KMS-11 (cell line): ENCODE data around the gene BCAN.

Experiments used
- H2AFZ ChIP-seq: fragments of 200-600 bp; sonication (generic); 2 replicates; pipeline ENCODE4 v1.6.1; 2016; ENCODE audit warnings: antibody characterized with exemption, mixed run types, low read depth
- H3K27ac ChIP-seq: fragments of 200-600 bp; sonication (generic); 2 replicates; pipeline ENCODE4 v1.6.1; 2016; ENCODE audit warnings: mild to moderate bottlenecking, mixed run types
- H3K27me3 ChIP-seq: fragments of 200-600 bp; sonication (generic); 2 replicates; pipeline ENCODE4 v1.6.1; 2017; ENCODE audit warnings: mild to moderate bottlenecking, low read depth, mixed run types, moderate library complexity; ENCODE audit not compliant: insufficient read depth
- H3K36me3 ChIP-seq: fragments of 200-600 bp; sonication (generic); 2 replicates; pipeline ENCODE4 v1.6.1; 2017; ENCODE audit warnings: mild to moderate bottlenecking, mixed run types; ENCODE audit not compliant: insufficient read depth
- H3K4me1 ChIP-seq: fragments of 200-600 bp; sonication (generic); 2 replicates; pipeline ENCODE4 v1.6.1; 2016; ENCODE audit warnings: mild to moderate bottlenecking, low read depth, mixed run types; ENCODE audit not compliant: poor library complexity, severe bottlenecking
- H3K4me2 ChIP-seq: fragments of 200-600 bp; sonication (generic); 2 replicates; pipeline ENCODE4 v1.7.0; 2016; ENCODE audit warnings: mild to moderate bottlenecking, mixed run types
- H3K4me3 ChIP-seq: fragments of 200-600 bp; sonication (generic); IDR thresholded peaks from 2 replicates; pipeline ENCODE4 v1.6.1; 2017; ENCODE audit warnings: low read depth, low read length, mixed read lengths; ENCODE audit not compliant: insufficient read depth
- H3K79me2 ChIP-seq: fragments of 200-600 bp; sonication (generic); 2 replicates; pipeline ENCODE4 v1.6.1; 2016; ENCODE audit warnings: low read depth, mixed run types; ENCODE audit not compliant: insufficient read depth
- H3K9ac ChIP-seq: fragments of 200-600 bp; sonication (generic); 2 replicates; pipeline ENCODE4 v1.6.1; 2016; ENCODE audit warnings: mild to moderate bottlenecking, mixed run types
- H4K20me1 ChIP-seq: fragments of 200-600 bp; sonication (generic); 2 replicates; pipeline ENCODE4 v1.6.1; 2016; ENCODE audit warnings: mild to moderate bottlenecking, mixed run types; ENCODE audit not compliant: insufficient read depth
- TF ChIP-seq, protein P1 (sequence below): fragments of 200-600 bp; sonication (generic); conservative IDR thresholded peaks from 2 replicates; pipeline ENCODE4 v1.6.1; 2017; ENCODE audit warnings: low read depth, mild to moderate bottlenecking, antibody characterized with exemption, low read length, moderate library complexity, mixed read lengths

BCAN gene

DNA sequence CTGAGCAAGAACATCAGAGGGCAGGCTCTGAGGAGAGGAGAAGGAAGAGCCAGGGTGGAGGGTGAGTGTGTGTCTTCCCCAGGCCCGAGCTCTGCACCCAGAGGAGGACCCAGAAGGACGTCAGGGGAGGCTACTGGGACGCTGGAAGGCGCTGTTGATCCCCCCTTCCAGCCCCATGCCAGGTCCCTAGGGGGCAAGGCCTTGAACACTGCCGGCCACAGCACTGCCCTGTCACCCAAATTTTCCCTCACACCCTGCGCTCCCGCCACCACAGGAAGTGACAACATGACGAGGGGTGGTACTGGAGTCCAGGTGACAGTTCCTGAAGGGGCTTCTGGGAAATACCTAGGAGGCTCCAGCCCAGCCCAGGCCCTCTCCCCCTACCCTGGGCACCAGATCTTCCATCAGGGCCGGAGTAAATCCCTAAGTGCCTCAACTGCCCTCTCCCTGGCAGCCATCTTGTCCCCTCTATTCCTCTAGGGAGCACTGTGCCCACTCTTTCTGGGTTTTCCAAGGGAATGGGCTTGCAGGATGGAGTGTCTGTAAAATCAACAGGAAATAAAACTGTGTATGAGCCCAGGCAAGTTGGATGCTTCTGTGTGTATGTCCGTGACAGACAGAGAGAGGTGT, 17.1 kb downstream of the BCAN start:
- Histone ChIP-seq H3K27me3 (peaks cover 74% of the 10 kb centered on the region), H3K36me3 (no peaks in the 10 kb centered on the region), H3K27ac (no peak overlapping the region), H3K4me2 (peak overlapping the region; percentile 53), H3K9ac (no peak overlapping the region; the same call in 1 of the 2 replicates), H4K20me1 (no peaks in the 10 kb centered on the region), H2AFZ (no peak overlapping the region), H3K79me2 (peaks cover 8% of the 10 kb centered on the region; the same call in 1 of the 2 replicates), H3K4me3 (no peak overlapping the region), H3K4me1 (peaks cover 46% of the 10 kb centered on the region)
- TF ChIP-seq, protein P1, sequence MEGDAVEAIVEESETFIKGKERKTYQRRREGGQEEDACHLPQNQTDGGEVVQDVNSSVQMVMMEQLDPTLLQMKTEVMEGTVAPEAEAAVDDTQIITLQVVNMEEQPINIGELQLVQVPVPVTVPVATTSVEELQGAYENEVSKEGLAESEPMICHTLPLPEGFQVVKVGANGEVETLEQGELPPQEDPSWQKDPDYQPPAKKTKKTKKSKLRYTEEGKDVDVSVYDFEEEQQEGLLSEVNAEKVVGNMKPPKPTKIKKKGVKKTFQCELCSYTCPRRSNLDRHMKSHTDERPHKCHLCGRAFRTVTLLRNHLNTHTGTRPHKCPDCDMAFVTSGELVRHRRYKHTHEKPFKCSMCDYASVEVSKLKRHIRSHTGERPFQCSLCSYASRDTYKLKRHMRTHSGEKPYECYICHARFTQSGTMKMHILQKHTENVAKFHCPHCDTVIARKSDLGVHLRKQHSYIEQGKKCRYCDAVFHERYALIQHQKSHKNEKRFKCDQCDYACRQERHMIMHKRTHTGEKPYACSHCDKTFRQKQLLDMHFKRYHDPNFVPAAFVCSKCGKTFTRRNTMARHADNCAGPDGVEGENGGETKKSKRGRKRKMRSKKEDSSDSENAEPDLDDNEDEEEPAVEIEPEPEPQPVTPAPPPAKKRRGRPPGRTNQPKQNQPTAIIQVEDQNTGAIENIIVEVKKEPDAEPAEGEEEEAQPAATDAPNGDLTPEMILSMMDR = no peak

DNA sequence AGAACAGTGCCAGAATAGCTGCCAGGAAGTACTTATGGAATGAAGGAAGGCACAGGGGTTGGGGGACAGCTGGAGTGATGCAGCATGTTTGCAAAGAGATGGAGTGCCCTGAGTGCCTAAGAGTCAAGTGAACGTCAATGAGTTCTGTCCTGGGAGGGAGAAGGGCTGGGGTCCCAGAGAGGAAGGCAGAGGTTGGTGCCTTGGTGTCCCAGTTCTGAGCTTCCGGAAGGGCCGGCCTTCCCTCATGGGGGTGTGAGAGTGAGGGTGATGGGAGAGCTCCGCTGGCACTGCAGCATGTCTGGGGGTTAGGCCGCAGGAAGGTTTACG, 17.7 kb downstream of the BCAN start:
- TF ChIP-seq, protein P1 = no peak
- peak overlapping the region; percentile 53 for H3K4me2 ChIP-seq
- H3K4me1 ChIP-seq = peaks cover 52% of the 10 kb centered on the region
- H3K27ac ChIP-seq = no peak overlapping the region
- H3K9ac ChIP-seq = no peak overlapping the region; the same call in 1 of the 2 replicates
- no peaks in the 10 kb centered on the region for H3K36me3 ChIP-seq
- no peak overlapping the region for H2AFZ ChIP-seq
- H3K27me3 ChIP-seq = peaks cover 74% of the 10 kb centered on the region
- H4K20me1 ChIP-seq = no peaks in the 10 kb centered on the region
- H3K79me2 ChIP-seq = peaks cover 8% of the 10 kb centered on the region; the same call in 1 of the 2 replicates
- H3K4me3 ChIP-seq = no peak overlapping the region

DNA sequence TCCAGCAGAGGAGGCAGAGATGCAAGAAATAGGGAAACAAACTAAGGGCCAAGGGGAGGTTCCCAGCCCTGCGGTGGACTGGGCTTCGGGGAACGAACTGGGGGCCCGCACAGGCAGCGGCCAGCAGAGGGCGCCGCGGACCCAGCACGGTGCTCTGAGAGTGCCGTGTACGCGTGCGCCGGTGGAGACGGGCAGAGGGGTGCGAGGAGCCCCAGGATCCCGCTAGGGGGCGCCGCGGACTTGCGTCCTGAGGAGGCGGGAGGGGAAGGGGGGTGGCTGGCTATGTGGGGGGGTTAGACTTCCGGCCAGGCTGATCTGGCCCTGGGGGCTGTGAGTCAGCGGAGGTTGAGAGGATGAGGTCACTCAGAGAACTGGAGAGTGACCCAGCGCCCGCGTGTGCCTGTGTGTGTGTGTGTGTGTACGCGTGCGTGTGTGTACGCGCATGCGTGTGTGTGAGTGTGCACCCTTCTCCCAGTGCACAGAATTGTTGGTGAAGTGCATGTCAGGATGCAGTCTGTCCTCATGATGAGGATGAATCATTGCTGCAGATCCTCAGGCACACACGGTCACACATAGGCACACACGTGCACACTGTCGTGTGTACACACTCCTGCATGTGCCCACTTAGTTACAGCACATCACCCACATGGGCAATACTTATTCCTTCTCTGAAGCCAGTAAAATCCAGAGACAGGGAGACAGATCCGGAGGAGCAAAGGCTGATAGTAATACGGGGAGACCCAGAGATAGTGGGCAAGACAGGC, 18.3 kb downstream of the BCAN start:
- Histone ChIP-seq H3K27me3 (peaks cover 69% of the 10 kb centered on the region), H3K4me2 (peak overlapping the region; percentile 53), H3K27ac (peak overlapping the region; percentile 75), H3K4me3 (peak overlapping the region; percentile 27), H3K9ac (peak overlapping the region; percentile 67), H3K79me2 (peaks cover 8% of the 10 kb centered on the region; the same call in 1 of the 2 replicates), H3K36me3 (no peaks in the 10 kb centered on the region), H3K4me1 (peaks cover 57% of the 10 kb centered on the region), H4K20me1 (no peaks in the 10 kb centered on the region), H2AFZ (peak overlapping the region; percentile 9; the same call in 1 of the 2 replicates)
- TF ChIP-seq, protein P1 = peak; percentile 100

DNA sequence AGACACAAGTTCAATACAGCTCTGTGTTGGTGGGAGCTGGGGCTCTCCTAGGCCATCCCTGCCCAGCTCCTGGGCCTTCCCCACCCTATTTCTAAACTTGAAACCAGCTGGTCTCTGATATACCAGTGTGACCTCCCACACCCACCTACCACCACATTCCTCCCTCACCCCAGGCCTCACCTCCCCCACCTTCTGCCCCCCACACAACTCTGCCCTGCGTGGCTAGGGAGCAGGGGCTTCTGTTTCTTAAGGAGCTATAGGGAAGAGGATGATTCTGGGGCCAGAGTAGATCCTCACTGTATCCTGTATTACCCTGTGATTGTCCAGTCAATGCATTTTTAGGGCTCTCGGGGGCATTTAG, 18.8 kb downstream of the BCAN start:
- TF ChIP-seq, protein P1 = no peak
- Histone ChIP-seq H3K27ac (peak overlapping the region; percentile 75), H3K4me1 (peaks cover 63% of the 10 kb centered on the region), H3K27me3 (peaks cover 69% of the 10 kb centered on the region), H3K36me3 (no peaks in the 10 kb centered on the region), H3K79me2 (peaks cover 8% of the 10 kb centered on the region; the same call in 1 of the 2 replicates), H3K9ac (peak overlapping the region; percentile 67), H4K20me1 (no peaks in the 10 kb centered on the region), H3K4me3 (peak overlapping the region; percentile 27), H3K4me2 (peak overlapping the region; percentile 44), H2AFZ (peak overlapping the region; percentile 9; the same call in 1 of the 2 replicates)
